ENCODE measurements around the gene PRSS58. TPM values are rescaled to one million over a fixed set of nuclear protein-coding genes. Genes with fewer than 3 reads are reported as not detected.

PRSS58 gene, protein sequence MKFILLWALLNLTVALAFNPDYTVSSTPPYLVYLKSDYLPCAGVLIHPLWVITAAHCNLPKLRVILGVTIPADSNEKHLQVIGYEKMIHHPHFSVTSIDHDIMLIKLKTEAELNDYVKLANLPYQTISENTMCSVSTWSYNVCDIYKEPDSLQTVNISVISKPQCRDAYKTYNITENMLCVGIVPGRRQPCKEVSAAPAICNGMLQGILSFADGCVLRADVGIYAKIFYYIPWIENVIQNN
- not detected for polyA plus RNA-seq (2013, experiment 1 of 2)
- not detected for polyA plus RNA-seq (2013, experiment 2 of 2)

DNA sequence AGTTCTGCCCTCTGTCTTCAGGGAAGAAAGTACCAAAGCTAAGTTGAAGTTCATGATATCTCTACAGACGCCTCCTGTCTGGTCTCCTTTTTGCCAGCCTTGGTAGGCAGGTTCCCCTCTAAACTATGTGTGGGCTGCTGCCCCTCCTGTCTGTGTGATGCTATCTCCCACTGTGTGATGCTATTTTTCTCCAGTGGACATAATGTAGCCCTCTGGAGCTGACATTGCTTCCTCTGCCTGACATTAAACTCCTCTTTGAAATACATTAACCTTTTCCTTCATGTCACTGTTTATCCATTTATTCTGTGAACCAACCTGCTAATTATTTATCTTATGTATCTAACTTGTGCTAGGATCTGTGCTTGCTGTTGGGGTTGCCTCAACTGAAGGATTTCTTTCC lies at the start of gene PRSS58:
Gene PRSS58 (minus strand): TSS at position 101 of the 400 bp plus-strand sequence. CDS start 351 bp downstream, outside the sequence.
- H3K4me3 ChIP-seq (ENCODE audit: low read length in 2 of 2): no peak within 1 kb of the TSS
- H3K36me3 ChIP-seq (replicated peaks in 1 of 2; ENCODE audit: control insufficient read depth in 2 of 2, insufficient read depth in 2 of 2, low read length in 2 of 2): no peaks in the 10 kb centered on the region
- no peak within 1 kb of the TSS for H2BK12ac ChIP-seq (ENCODE audit: low read length)
- H3K27me3 ChIP-seq (ENCODE audit: control insufficient read depth in 3 of 3, insufficient read depth in 3 of 3, low read depth in 1 of 3, low read length in 3 of 3): no peaks in the 10 kb centered on the region
- no peak within 1 kb of the TSS for H3K4ac ChIP-seq (ENCODE audit: low read length)
- no peak within 1 kb of the TSS for H3K23ac ChIP-seq (ENCODE audit: low read depth, low read length, poor library complexity)
- no peak within 1 kb of the TSS for H2BK15ac ChIP-seq (ENCODE audit: low read length)
- no peaks in the 10 kb centered on the region for H3K9me3 ChIP-seq (replicated peaks in 1 of 2; ENCODE audit: control insufficient read depth in 2 of 2, insufficient read depth in 1 of 2, low read depth in 1 of 2, low read length in 2 of 2)
- H2BK120ac ChIP-seq (ENCODE audit: low read depth, low read length): no peak within 1 kb of the TSS
- no peaks in the 10 kb centered on the region for H3K4me1 ChIP-seq (ENCODE audit: control insufficient read depth in 2 of 2, insufficient read depth in 1 of 2, low read depth in 1 of 2, low read length in 2 of 2)
- DNase-seq (ENCODE audit: low spot score): no peak
- H4K91ac ChIP-seq (ENCODE audit: low read depth, low read length, poor library complexity): no peak within 1 kb of the TSS
- WGBS, 2 donors (ENCODE audit: extremely low coverage in 2 of 2, insufficient read length in 2 of 2, insufficient replicate concordance in 1 of 2): no CpG with 5 or more reads among the region's 1 CpG
- no peak within 1 kb of the TSS for H3K14ac ChIP-seq (ENCODE audit: low read length)
- no peak within 1 kb of the TSS for H3K9ac ChIP-seq (ENCODE audit: low read depth, low read length, poor library complexity)
- H3K79me1 ChIP-seq (ENCODE audit: low read depth, low read length): no peaks in the 10 kb centered on the region
- no peak within 1 kb of the TSS for H2AK5ac ChIP-seq (ENCODE audit: low read depth, low read length)
- no peak within 1 kb of the TSS for H3K18ac ChIP-seq (ENCODE audit: low read length)
- no peak within 1 kb of the TSS for H2AFZ ChIP-seq (ENCODE audit: low read length)
- no peak within 1 kb of the TSS for H2BK5ac ChIP-seq (ENCODE audit: low read length)
- no peak within 1 kb of the TSS for H3K27ac ChIP-seq (replicated peaks; ENCODE audit: low read length)
- H3K4me2 ChIP-seq (ENCODE audit: insufficient read depth, low read length, poor library complexity, severe bottlenecking): no peak within 1 kb of the TSS
- no peak within 1 kb of the TSS for H4K8ac ChIP-seq (ENCODE audit: low read depth, low read length)

DNA sequence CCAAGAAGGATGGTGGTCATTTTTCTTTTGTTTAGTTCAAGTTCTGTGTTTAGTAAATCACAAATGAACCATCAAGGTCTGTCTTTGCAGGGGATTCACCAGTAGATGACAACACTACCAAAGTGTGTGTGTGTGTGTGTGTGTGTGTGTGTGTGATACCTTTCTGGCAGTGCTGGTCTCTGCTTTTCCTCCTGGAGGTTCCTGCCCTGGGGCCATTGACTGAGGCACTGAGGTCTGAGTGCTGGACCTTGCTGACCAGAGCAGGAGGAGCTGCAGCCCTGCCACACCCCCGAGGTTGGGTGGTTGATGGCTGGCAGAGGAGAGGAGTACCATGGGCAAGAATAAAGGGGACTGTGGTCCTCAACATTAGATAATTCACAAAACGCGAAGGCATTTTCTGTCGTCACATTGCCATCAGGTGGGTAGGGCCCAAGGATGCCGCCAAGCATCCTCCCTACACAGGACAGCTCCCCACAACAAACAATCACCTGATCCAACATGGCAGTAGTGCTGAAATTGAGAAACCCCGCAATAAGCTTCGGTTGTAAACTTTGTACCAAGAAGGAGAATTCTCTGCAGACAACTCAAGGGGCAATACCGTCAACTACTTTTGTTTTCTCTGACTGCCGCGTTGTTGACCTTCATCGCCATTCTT lies 49.5 kb upstream of the PRSS58 start:
- H3K36me3 ChIP-seq (replicated peaks in 1 of 2; ENCODE audit: control insufficient read depth in 2 of 2, insufficient read depth in 2 of 2, low read length in 2 of 2): no peaks in the 10 kb centered on the region
- no peak overlapping the region for H3K14ac ChIP-seq (ENCODE audit: low read length)
- H2AK5ac ChIP-seq (ENCODE audit: low read depth, low read length): no peak overlapping the region
- no peak overlapping the region for H3K18ac ChIP-seq (ENCODE audit: low read length)
- peaks cover 0 to 6% of the 10 kb centered on the region in 2 donors for H3K4me1 ChIP-seq (ENCODE audit: control insufficient read depth in 2 of 2, insufficient read depth in 1 of 2, low read depth in 1 of 2, low read length in 2 of 2)
- no peak overlapping the region for H4K91ac ChIP-seq (ENCODE audit: low read depth, low read length, poor library complexity)
- DNase-seq (ENCODE audit: low spot score): no peak
- H3K9ac ChIP-seq (ENCODE audit: low read depth, low read length, poor library complexity): no peak overlapping the region
- no peak overlapping the region for H3K4ac ChIP-seq (ENCODE audit: low read length)
- H3K27me3 ChIP-seq (ENCODE audit: control insufficient read depth in 3 of 3, insufficient read depth in 3 of 3, low read depth in 1 of 3, low read length in 3 of 3): no peaks in the 10 kb centered on the region
- no peak overlapping the region for H3K4me2 ChIP-seq (ENCODE audit: insufficient read depth, low read length, poor library complexity, severe bottlenecking)
- WGBS, 2 donors (ENCODE audit: extremely low coverage in 2 of 2, insufficient read length in 2 of 2, insufficient replicate concordance in 1 of 2): no CpG with 5 or more reads among the region's 11 CpGs
- H3K23ac ChIP-seq (ENCODE audit: low read depth, low read length, poor library complexity): no peak overlapping the region
- H3K4me3 ChIP-seq (ENCODE audit: low read length in 2 of 2): no peak overlapping the region
- no peaks in the 10 kb centered on the region for H3K79me1 ChIP-seq (ENCODE audit: low read depth, low read length)
- no peaks in the 10 kb centered on the region for H3K9me3 ChIP-seq (replicated peaks in 1 of 2; ENCODE audit: control insufficient read depth in 2 of 2, insufficient read depth in 1 of 2, low read depth in 1 of 2, low read length in 2 of 2)
- no peak overlapping the region for H2AFZ ChIP-seq (ENCODE audit: low read length)
- no peak overlapping the region for H2BK5ac ChIP-seq (ENCODE audit: low read length)
- H3K27ac ChIP-seq (replicated peaks; ENCODE audit: low read length): no peak overlapping the region
- H2BK12ac ChIP-seq (ENCODE audit: low read length): no peak overlapping the region
- no peak overlapping the region for H2BK15ac ChIP-seq (ENCODE audit: low read length)
- H2BK120ac ChIP-seq (ENCODE audit: low read depth, low read length): no peak overlapping the region
- H4K8ac ChIP-seq (ENCODE audit: low read depth, low read length): no peak overlapping the region

DNA sequence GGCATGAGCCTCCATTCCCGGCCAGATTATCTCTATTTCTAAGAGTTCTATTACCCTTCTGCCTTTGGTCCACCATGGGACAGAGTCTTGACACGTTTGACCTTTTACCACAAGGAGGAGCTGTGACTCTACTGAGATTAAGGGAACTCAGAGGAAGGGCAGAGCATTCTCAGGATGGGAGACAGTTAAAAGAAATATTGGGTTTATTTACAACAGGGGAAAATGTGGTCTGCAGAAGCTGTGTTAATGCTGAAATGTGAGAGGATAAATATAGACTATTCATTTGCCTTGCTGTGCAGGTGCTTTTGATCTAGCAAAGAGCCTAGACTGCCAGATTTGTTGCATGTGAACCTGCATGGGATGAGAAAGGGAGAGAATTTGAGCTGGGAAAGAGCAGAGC lies 45.8 kb upstream of the PRSS58 start:
- no peak overlapping the region for H2BK120ac ChIP-seq (ENCODE audit: low read depth, low read length)
- no peak overlapping the region for H3K4ac ChIP-seq (ENCODE audit: low read length)
- H4K91ac ChIP-seq (ENCODE audit: low read depth, low read length, poor library complexity): no peak overlapping the region
- H3K4me2 ChIP-seq (ENCODE audit: insufficient read depth, low read length, poor library complexity, severe bottlenecking): no peak overlapping the region
- no peaks in the 10 kb centered on the region for H3K36me3 ChIP-seq (replicated peaks in 1 of 2; ENCODE audit: control insufficient read depth in 2 of 2, insufficient read depth in 2 of 2, low read length in 2 of 2)
- no peak overlapping the region for H2AFZ ChIP-seq (ENCODE audit: low read length)
- no peak overlapping the region for H2AK5ac ChIP-seq (ENCODE audit: low read depth, low read length)
- DNase-seq (ENCODE audit: low spot score): no peak
- WGBS, 2 donors (ENCODE audit: extremely low coverage in 2 of 2, insufficient read length in 2 of 2, insufficient replicate concordance in 1 of 2): no CpG with 5 or more reads among the region's 2 CpGs
- H3K27ac ChIP-seq (replicated peaks; ENCODE audit: low read length): no peak overlapping the region
- H3K27me3 ChIP-seq (ENCODE audit: control insufficient read depth in 3 of 3, insufficient read depth in 3 of 3, low read depth in 1 of 3, low read length in 3 of 3): no peaks in the 10 kb centered on the region
- no peak overlapping the region for H2BK12ac ChIP-seq (ENCODE audit: low read length)
- no peak overlapping the region for H3K9ac ChIP-seq (ENCODE audit: low read depth, low read length, poor library complexity)
- H4K8ac ChIP-seq (ENCODE audit: low read depth, low read length): no peak overlapping the region
- H3K14ac ChIP-seq (ENCODE audit: low read length): no peak overlapping the region
- H2BK15ac ChIP-seq (ENCODE audit: low read length): no peak overlapping the region
- no peak overlapping the region for H3K23ac ChIP-seq (ENCODE audit: low read depth, low read length, poor library complexity)
- H3K9me3 ChIP-seq (replicated peaks in 1 of 2; ENCODE audit: control insufficient read depth in 2 of 2, insufficient read depth in 1 of 2, low read depth in 1 of 2, low read length in 2 of 2): no peaks in the 10 kb centered on the region
- H3K4me1 ChIP-seq (ENCODE audit: control insufficient read depth in 2 of 2, insufficient read depth in 1 of 2, low read depth in 1 of 2, low read length in 2 of 2): peaks cover 0 to 3% of the 10 kb centered on the region in 2 donors
- H3K18ac ChIP-seq (ENCODE audit: low read length): no peak overlapping the region
- H3K4me3 ChIP-seq (ENCODE audit: low read length in 2 of 2): no peak overlapping the region
- no peak overlapping the region for H2BK5ac ChIP-seq (ENCODE audit: low read length)
- H3K79me1 ChIP-seq (ENCODE audit: low read depth, low read length): no peaks in the 10 kb centered on the region

DNA sequence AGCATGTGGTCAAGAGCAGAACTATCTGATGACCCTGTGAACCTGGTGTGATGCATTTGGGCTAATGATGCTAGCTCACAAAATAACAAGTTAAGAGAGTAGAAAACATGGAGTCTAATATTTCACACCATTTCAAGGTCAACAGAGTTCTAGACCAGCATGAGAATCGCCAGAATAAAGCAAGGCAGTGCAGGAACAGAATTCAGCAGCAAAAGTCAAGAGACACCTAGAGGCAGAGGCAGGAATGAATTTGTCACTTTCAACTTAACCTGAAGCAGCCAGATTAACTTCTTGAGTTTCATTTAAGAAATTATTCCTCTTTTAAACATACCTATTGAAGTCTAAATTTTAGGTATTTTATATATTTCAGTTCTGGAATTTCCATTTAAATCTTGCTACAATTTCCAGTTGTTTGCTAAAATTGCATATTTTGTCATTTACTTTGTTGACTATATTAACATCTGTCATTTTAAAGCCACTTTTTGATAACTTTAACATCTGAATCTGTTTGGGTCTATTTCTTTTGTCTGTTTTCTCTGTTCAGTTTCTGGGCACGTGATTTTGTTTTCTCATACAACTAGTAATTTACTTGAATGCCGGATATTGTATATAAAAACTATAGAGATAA lies 44.2 kb upstream of the PRSS58 start:
- no peak overlapping the region for H3K18ac ChIP-seq (ENCODE audit: low read length)
- no peak overlapping the region for H3K4me2 ChIP-seq (ENCODE audit: insufficient read depth, low read length, poor library complexity, severe bottlenecking)
- H2AFZ ChIP-seq (ENCODE audit: low read length): no peak overlapping the region
- no peaks in the 10 kb centered on the region for H3K27me3 ChIP-seq (ENCODE audit: control insufficient read depth in 3 of 3, insufficient read depth in 3 of 3, low read depth in 1 of 3, low read length in 3 of 3)
- H2BK120ac ChIP-seq (ENCODE audit: low read depth, low read length): no peak overlapping the region
- no peak overlapping the region for H2BK5ac ChIP-seq (ENCODE audit: low read length)
- H3K4me3 ChIP-seq (ENCODE audit: low read length in 2 of 2): no peak overlapping the region
- no peaks in the 10 kb centered on the region for H3K9me3 ChIP-seq (replicated peaks in 1 of 2; ENCODE audit: control insufficient read depth in 2 of 2, insufficient read depth in 1 of 2, low read depth in 1 of 2, low read length in 2 of 2)
- H3K27ac ChIP-seq (replicated peaks; ENCODE audit: low read length): no peak overlapping the region
- no CpG with 5 or more reads among the region's 3 CpGs for WGBS, 2 donors (ENCODE audit: extremely low coverage in 2 of 2, insufficient read length in 2 of 2, insufficient replicate concordance in 1 of 2)
- H3K79me1 ChIP-seq (ENCODE audit: low read depth, low read length): no peaks in the 10 kb centered on the region
- H3K4me1 ChIP-seq (ENCODE audit: control insufficient read depth in 2 of 2, insufficient read depth in 1 of 2, low read depth in 1 of 2, low read length in 2 of 2): peaks cover 0 to 2% of the 10 kb centered on the region in 2 donors
- no peak overlapping the region for H2BK12ac ChIP-seq (ENCODE audit: low read length)
- no peak overlapping the region for H2BK15ac ChIP-seq (ENCODE audit: low read length)
- H3K14ac ChIP-seq (ENCODE audit: low read length): no peak overlapping the region
- H3K4ac ChIP-seq (ENCODE audit: low read length): no peak overlapping the region
- no peak for DNase-seq (ENCODE audit: low spot score)
- H4K8ac ChIP-seq (ENCODE audit: low read depth, low read length): no peak overlapping the region
- H2AK5ac ChIP-seq (ENCODE audit: low read depth, low read length): no peak overlapping the region
- H3K36me3 ChIP-seq (replicated peaks in 1 of 2; ENCODE audit: control insufficient read depth in 2 of 2, insufficient read depth in 2 of 2, low read length in 2 of 2): no peaks in the 10 kb centered on the region
- H3K9ac ChIP-seq (ENCODE audit: low read depth, low read length, poor library complexity): no peak overlapping the region
- no peak overlapping the region for H4K91ac ChIP-seq (ENCODE audit: low read depth, low read length, poor library complexity)
- no peak overlapping the region for H3K23ac ChIP-seq (ENCODE audit: low read depth, low read length, poor library complexity)

Data from neuronal stem cell (in vitro differentiated cells).